Liver (tissue), 3 donors: ENCODE data around the gene RAD51B.

ENCODE experiments used
- EGR1 ChIP-seq, 2 donors: IDR thresholded peaks; 2 replicates each; pipeline ENCODE4 v1.6.1; 2016 to 2018; ENCODE audit warnings: antibody characterized with exemption in 2 of 2, low read depth in 2 of 2
- HNF4G ChIP-seq: IDR thresholded peaks from 2 replicates; pipeline ENCODE4 v1.6.1; 2016; ENCODE audit warnings: antibody characterized with exemption
- NR2F2 ChIP-seq: IDR thresholded peaks from 2 replicates; pipeline ENCODE4 v1.6.1; 2016; ENCODE audit warnings: antibody characterized with exemption
- RAD21 ChIP-seq, 2 donors: IDR thresholded peaks; 2 replicates each; pipeline ENCODE4 v1.6.1; 2016; ENCODE audit warnings: antibody characterized with exemption in 2 of 2, mild to moderate bottlenecking in 2 of 2
- TAF1 ChIP-seq: conservative IDR thresholded peaks from 2 replicates; pipeline ENCODE4 v1.6.1; 2016; ENCODE audit warnings: antibody characterized with exemption, mild to moderate bottlenecking
- TF ChIP-seq, protein P1 (sequence below): fragments of 150-350 bp; IDR thresholded peaks from 2 replicates; pipeline ENCODE4 v1.5.1; 2017; ENCODE audit warnings: improper control_type of control experiment, low read depth, low read length; ENCODE audit not compliant: missing input control
- TF ChIP-seq, protein P2 (sequence below): IDR thresholded peaks from 2 replicates; pipeline ENCODE4 v1.6.1; 2016; ENCODE audit warnings: antibody characterized with exemption
- TF ChIP-seq, protein P3 (sequence below): IDR thresholded peaks from 2 replicates; pipeline ENCODE4 v1.6.1; 2016; ENCODE audit warnings: antibody characterized with exemption
- donor health status: healthy.
- donor health status: healthy.

DNA sequence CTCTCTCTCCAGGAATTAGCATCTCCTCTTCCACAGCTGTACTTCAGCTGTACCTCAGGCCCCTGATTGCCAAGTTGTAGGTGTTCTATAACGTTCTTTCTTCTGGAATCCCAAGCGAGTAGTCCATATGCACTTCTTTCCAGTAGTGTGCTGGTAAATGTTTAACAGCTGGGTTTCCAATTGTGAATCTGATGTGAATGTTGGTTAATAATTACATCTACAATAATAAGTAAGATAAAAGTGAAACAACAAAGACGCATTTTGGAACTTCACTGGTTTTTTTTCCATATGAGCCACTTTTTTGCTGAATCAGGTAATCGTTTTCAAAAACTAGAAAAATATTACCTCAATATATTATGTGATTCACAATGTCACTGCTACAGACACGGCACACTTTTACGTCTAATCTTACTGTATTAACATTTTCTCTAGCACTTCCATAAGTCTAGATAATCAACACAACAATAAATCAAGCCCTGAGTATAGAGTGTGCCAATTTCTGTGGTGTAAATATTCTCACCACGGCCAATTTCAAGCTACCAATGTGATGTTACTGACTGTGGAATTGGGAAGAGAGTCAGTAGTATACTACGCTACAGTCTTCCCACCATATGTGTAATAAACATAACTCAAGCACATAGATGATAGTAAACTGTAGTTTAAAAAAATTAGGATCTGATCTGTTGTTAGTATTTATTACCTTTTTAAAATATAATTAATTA, 860.3 kb downstream of the RAD51B start:
- TF ChIP-seq, protein P1, sequence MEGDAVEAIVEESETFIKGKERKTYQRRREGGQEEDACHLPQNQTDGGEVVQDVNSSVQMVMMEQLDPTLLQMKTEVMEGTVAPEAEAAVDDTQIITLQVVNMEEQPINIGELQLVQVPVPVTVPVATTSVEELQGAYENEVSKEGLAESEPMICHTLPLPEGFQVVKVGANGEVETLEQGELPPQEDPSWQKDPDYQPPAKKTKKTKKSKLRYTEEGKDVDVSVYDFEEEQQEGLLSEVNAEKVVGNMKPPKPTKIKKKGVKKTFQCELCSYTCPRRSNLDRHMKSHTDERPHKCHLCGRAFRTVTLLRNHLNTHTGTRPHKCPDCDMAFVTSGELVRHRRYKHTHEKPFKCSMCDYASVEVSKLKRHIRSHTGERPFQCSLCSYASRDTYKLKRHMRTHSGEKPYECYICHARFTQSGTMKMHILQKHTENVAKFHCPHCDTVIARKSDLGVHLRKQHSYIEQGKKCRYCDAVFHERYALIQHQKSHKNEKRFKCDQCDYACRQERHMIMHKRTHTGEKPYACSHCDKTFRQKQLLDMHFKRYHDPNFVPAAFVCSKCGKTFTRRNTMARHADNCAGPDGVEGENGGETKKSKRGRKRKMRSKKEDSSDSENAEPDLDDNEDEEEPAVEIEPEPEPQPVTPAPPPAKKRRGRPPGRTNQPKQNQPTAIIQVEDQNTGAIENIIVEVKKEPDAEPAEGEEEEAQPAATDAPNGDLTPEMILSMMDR = no peak
- TF ChIP-seq HNF4G = no peak
- TF ChIP-seq, protein P2, sequence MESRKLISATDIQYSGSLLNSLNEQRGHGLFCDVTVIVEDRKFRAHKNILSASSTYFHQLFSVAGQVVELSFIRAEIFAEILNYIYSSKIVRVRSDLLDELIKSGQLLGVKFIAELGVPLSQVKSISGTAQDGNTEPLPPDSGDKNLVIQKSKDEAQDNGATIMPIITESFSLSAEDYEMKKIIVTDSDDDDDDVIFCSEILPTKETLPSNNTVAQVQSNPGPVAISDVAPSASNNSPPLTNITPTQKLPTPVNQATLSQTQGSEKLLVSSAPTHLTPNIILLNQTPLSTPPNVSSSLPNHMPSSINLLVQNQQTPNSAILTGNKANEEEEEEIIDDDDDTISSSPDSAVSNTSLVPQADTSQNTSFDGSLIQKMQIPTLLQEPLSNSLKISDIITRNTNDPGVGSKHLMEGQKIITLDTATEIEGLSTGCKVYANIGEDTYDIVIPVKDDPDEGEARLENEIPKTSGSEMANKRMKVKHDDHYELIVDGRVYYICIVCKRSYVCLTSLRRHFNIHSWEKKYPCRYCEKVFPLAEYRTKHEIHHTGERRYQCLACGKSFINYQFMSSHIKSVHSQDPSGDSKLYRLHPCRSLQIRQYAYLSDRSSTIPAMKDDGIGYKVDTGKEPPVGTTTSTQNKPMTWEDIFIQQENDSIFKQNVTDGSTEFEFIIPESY = peak; percentile 35
- TF ChIP-seq TAF1 = no peak
- TF ChIP-seq EGR1 (IDR thresholded peaks at IDR 0.05; ENCODE audit: low read depth in 2 of 2) = peak in 1 of 2 donors; percentile 31
- TF ChIP-seq, protein P3, sequence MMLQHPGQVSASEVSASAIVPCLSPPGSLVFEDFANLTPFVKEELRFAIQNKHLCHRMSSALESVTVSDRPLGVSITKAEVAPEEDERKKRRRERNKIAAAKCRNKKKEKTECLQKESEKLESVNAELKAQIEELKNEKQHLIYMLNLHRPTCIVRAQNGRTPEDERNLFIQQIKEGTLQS = no peak
- TF ChIP-seq NR2F2 = no peak
- peak; percentile 43 to 51 for TF ChIP-seq RAD21 (IDR thresholded peaks at IDR 0.05)
